HEK293 (cell line): ENCODE results near the gene ABCB11.
A peak's percentile ranks its signal among the peaks of the same experiment; 100 is the strongest.

Experiments
- CTCF ChIA-PET: fragments of 350-600 bp; formaldehyde crosslinking; extraction: SDS; loops from one replicate; lab custom pipeline; 2021; ENCODE audit warnings: antibody characterized with exemption; lab: Yijun Ruan, JAX
- POLR2A ChIA-PET: fragments of 300-600 bp; formaldehyde crosslinking; extraction: SDS; loops from one replicate; lab custom pipeline; 2020; ENCODE audit warnings: antibody characterized with exemption, inconsistent platforms; lab: Yijun Ruan, JAX
- H3K27ac ChIP-seq: fragments of 200-500 bp; sonication (Bioruptor generic); 2 replicates; pipeline ENCODE4 v1.5.1; 2014; ENCODE audit warnings: low read depth, low read length, control low read depth, inconsistent platforms; ENCODE audit errors: extremely low read depth
- H3K36me3 ChIP-seq, 2 experiments: fragments of 200-500 bp in 1 of 2; sonication (Bioruptor generic) in 1 of 2; 1 replicate in 1 of 2; 2 replicates in 1 of 2; pipeline ENCODE4 v1.5.1; 2014 to 2017; ENCODE audit warnings: inconsistent platforms in 2 of 2, low read length in 2 of 2; ENCODE audit not compliant: control insufficient read depth in 2 of 2, insufficient read depth in 1 of 2
- H3K4me1 ChIP-seq: fragments of 200-500 bp; sonication (Bioruptor generic); 2 replicates; pipeline ENCODE4 v1.5.1; 2014; ENCODE audit warnings: mild to moderate bottlenecking, low read length, inconsistent platforms; ENCODE audit not compliant: control insufficient read depth, insufficient read depth
- H3K4me3 ChIP-seq: 2 replicates; pipeline ENCODE4 v1.5.1; 2011; ENCODE audit warnings: low read depth, mild to moderate bottlenecking, control low read depth, low read length, moderate library complexity
- H3K9me3 ChIP-seq: fragments of 200-500 bp; sonication (Bioruptor generic); 2 replicates; pipeline ENCODE4 v1.5.1; 2014; ENCODE audit warnings: low read depth, low read length, inconsistent platforms; ENCODE audit not compliant: control insufficient read depth, insufficient read depth
- HOXC10 ChIP-seq: sonication (generic); formaldehyde crosslinking; IDR thresholded peaks from 2 replicates; pipeline ENCODE4 v1.8.1; 2023; ENCODE audit warnings: mild to moderate bottlenecking, missing genetic modification reagents
- KLF8 ChIP-seq: fragments of 450-650 bp; formaldehyde crosslinking; IDR thresholded peaks from 2 replicates; pipeline ENCODE4 v1.5.1; 2016; ENCODE audit warnings: missing biosample characterization, missing genetic modification characterization
- PBX3 ChIP-seq: sonication (generic); formaldehyde crosslinking; IDR thresholded peaks from 2 replicates; pipeline ENCODE4 v1.8.1; 2022; ENCODE audit warnings: mild to moderate bottlenecking, moderate library complexity, missing genetic modification reagents
- PRDM10 ChIP-seq: fragments of 450-650 bp; formaldehyde crosslinking; IDR thresholded peaks from 2 replicates; pipeline ENCODE4 v1.5.1; 2016; ENCODE audit warnings: missing biosample characterization, missing genetic modification characterization
- YY1 ChIP-seq: fragments of 450-650 bp; formaldehyde crosslinking; IDR thresholded peaks from 2 replicates; pipeline ENCODE4 v1.5.1; 2018; ENCODE audit warnings: missing biosample characterization, missing genetic modification characterization
- ZBTB6 ChIP-seq: fragments of 450-650 bp; formaldehyde crosslinking; IDR thresholded peaks from 2 replicates; pipeline ENCODE4 v1.5.1; 2017; ENCODE audit warnings: missing biosample characterization, missing genetic modification characterization
- ZEB2 ChIP-seq: fragments of 450-650 bp; formaldehyde crosslinking; IDR thresholded peaks from 2 replicates; pipeline ENCODE4 v1.5.1; 2016; ENCODE audit warnings: missing biosample characterization, missing genetic modification characterization
- ZNF132 ChIP-seq: fragments of 450-650 bp; formaldehyde crosslinking; IDR thresholded peaks from 2 replicates; pipeline ENCODE4 v1.5.1; 2017; ENCODE audit warnings: missing biosample characterization, missing genetic modification characterization, borderline replicate concordance
- ZNF148 ChIP-seq: fragments of 450-650 bp; formaldehyde crosslinking; IDR thresholded peaks from 2 replicates; pipeline ENCODE4 v1.5.0; 2017; ENCODE audit warnings: missing biosample characterization, missing genetic modification characterization, borderline replicate concordance
- ZNF157 ChIP-seq: fragments of 450-650 bp; formaldehyde crosslinking; IDR thresholded peaks from 2 replicates; pipeline ENCODE4 v1.5.1; 2016; ENCODE audit warnings: missing biosample characterization, missing genetic modification characterization
- ZNF184 ChIP-seq: fragments of 450-650 bp; IDR thresholded peaks from 2 replicates; pipeline ENCODE4 v1.5.1; 2018; ENCODE audit warnings: missing biosample characterization, mild to moderate bottlenecking, missing genetic modification characterization
- ZNF274 ChIP-seq, 2 experiments: fragments of 200-500 bp in 1 of 2; fragments of 450-650 bp in 1 of 2; sonication (Bioruptor generic) in 1 of 2; formaldehyde crosslinking in 1 of 2; IDR thresholded peaks; 2 replicates each; pipeline versions ENCODE4 v1.5.1 to v1.6.1; 2014 to 2016; ENCODE audit warnings: borderline replicate concordance in 1 of 2, inconsistent platforms in 1 of 2, low read length in 1 of 2, missing biosample characterization in 1 of 2, missing genetic modification characterization in 1 of 2
- ZNF37A ChIP-seq: fragments of 450-650 bp; IDR thresholded peaks from 2 replicates; pipeline ENCODE4 v1.5.1; 2018; ENCODE audit warnings: missing biosample characterization, missing genetic modification characterization
- ZNF391 ChIP-seq: fragments of 450-650 bp; formaldehyde crosslinking; IDR thresholded peaks from 2 replicates; pipeline ENCODE4 v1.5.1; 2016; ENCODE audit warnings: low read depth, missing biosample characterization, missing genetic modification characterization, borderline replicate concordance
- ZNF518A ChIP-seq: fragments of 450-650 bp; formaldehyde crosslinking; conservative IDR thresholded peaks from 2 replicates; pipeline ENCODE4 v1.5.1; 2016; ENCODE audit warnings: low read depth, missing biosample characterization, missing genetic modification characterization
- ZNF621 ChIP-seq: fragments of 450-650 bp; formaldehyde crosslinking; IDR thresholded peaks from 2 replicates; pipeline ENCODE4 v1.5.1; 2017; ENCODE audit warnings: missing biosample characterization, missing genetic modification characterization
- ZNF626 ChIP-seq: fragments of 450-650 bp; sonication (Bioruptor Pico); formaldehyde crosslinking; IDR thresholded peaks from 2 replicates; pipeline ENCODE4 v1.5.1; 2018; ENCODE audit warnings: missing biosample characterization, missing genetic modification characterization, inconsistent platforms
- ZNF639 ChIP-seq: fragments of 450-650 bp; formaldehyde crosslinking; IDR thresholded peaks from 2 replicates; pipeline ENCODE4 v1.5.1; 2016; ENCODE audit warnings: missing biosample characterization, missing genetic modification characterization
- ZNF660 ChIP-seq: fragments of 450-650 bp; IDR thresholded peaks from 2 replicates; pipeline ENCODE4 v1.5.1; 2018; ENCODE audit warnings: missing biosample characterization, mild to moderate bottlenecking, missing genetic modification characterization
- ZNF701 ChIP-seq: fragments of 450-650 bp; formaldehyde crosslinking; IDR thresholded peaks from 2 replicates; pipeline ENCODE4 v1.5.1; 2016; ENCODE audit warnings: missing biosample characterization, missing genetic modification characterization
- ZNF768 ChIP-seq: fragments of 450-650 bp; formaldehyde crosslinking; IDR thresholded peaks from 2 replicates; pipeline ENCODE4 v1.5.1; 2018; ENCODE audit warnings: missing biosample characterization, mild to moderate bottlenecking, missing genetic modification characterization
- ZNF785 ChIP-seq: fragments of 450-650 bp; formaldehyde crosslinking; IDR thresholded peaks from 2 replicates; pipeline ENCODE4 v1.5.1; 2016; ENCODE audit warnings: missing biosample characterization, missing genetic modification characterization
- ZNF791 ChIP-seq: fragments of 450-650 bp; formaldehyde crosslinking; IDR thresholded peaks from 2 replicates; pipeline ENCODE4 v1.5.1; 2016; ENCODE audit warnings: missing biosample characterization, missing genetic modification characterization

Gene ABCB11

GRCh38 chr2:169069341-169069740, 38.2 kb upstream of the ABCB11 start, which contains the start of gene DHRS9 (continued):
- TF ChIP-seq PRDM10 (tag by site-specific recombination) (no peak), ZNF791 (tag by site-specific recombination) (no peak), ZNF37A (tag by site-specific recombination) (no peak), ZNF148 (tag by site-specific recombination) (no peak), ZNF132 (tag by site-specific recombination) (no peak), ZNF157 (tag by site-specific recombination) (no peak), ZNF701 (no peak), ZNF621 (tag by site-specific recombination) (no peak), ZNF660 (0 out of 2 replicates have a peak, but pooled peaks have one; percentile 32), ZNF518A (tag by site-specific recombination) (no peak), ZEB2 (no peak)

- no peaks in the 10 kb centered on the region for H3K9me3 ChIP-seq
- no peak overlapping the region for H3K4me3 ChIP-seq
- CTCF ChIA-PET: interaction anchor here (0.7 kb wide), 1 partner anchor 42 kb away, joined by 3 read pairs; no protein-coding TSS in a partner anchor
- POLR2A ChIA-PET: no interaction called here
- no peak overlapping the region for H3K27ac ChIP-seq
- no peaks in the 10 kb centered on the region for H3K4me1 ChIP-seq
- no peaks in the 10 kb centered on the region for H3K36me3 ChIP-seq
- TF ChIP-seq ZNF626 (no peak), ZNF768 (tag by site-specific recombination) (no peak), ZNF274 (IDR thresholded peaks at IDR 0.05; ENCODE audit: low read length) (no peak), ZNF274 (tag by site-specific recombination; IDR thresholded peaks at IDR 0.05; ENCODE audit: borderline replicate concordance) (no peak), ZBTB6 (tag by site-specific recombination) (no peak), HOXC10 (CRISPR knock-in tag) (no peak), YY1 (tag by site-specific recombination) (no peak), ZNF639 (no peak), PBX3 (no peak), KLF8 (tag by site-specific recombination) (no peak), ZNF184 (tag by site-specific recombination) (no peak), ZNF391 (tag by site-specific recombination) (no peak), ZNF785 (tag by site-specific recombination) (no peak)
These were observed 35.8 kb upstream of the ABCB11 start for GRCh38 chr2:169066897-169067296.
